T-helper 2 cell treated with Interferon-gamma antibody and Interleukin-4, amounts not matched to agents 5 μg/mL and 100 μg/mL, for 36 hours (primary cell): ENCODE data around the gene COA3.

Experiments
- DNase-seq: peaks from one replicate; pipeline ENCODE4 v3.0.0; 2021; ENCODE audit warnings: low spot score
- H3K27ac Mint-ChIP-seq: one replicate; pipeline ENCODE4 v1.8.0; 2021; ENCODE audit warnings: mild to moderate bottlenecking, mixed read lengths
- H3K27me3 Mint-ChIP-seq: one replicate; pipeline ENCODE4 v1.8.0; 2021; ENCODE audit warnings: low read depth, mixed read lengths
- H3K36me3 Mint-ChIP-seq: one replicate; pipeline ENCODE4 v1.8.0; 2021; ENCODE audit warnings: low read depth, mixed read lengths
- H3K4me1 Mint-ChIP-seq: one replicate; pipeline ENCODE4 v1.8.0; 2021; ENCODE audit warnings: low read depth, mixed read lengths
- H3K4me3 Mint-ChIP-seq: one replicate; pipeline ENCODE4 v1.8.0; 2022; ENCODE audit warnings: mild to moderate bottlenecking, moderate library complexity, mixed read lengths
- H3K9me3 Mint-ChIP-seq: one replicate; pipeline ENCODE4 v1.8.0; 2021; ENCODE audit warnings: mixed read lengths

Gene COA3, protein sequence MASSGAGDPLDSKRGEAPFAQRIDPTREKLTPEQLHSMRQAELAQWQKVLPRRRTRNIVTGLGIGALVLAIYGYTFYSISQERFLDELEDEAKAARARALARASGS

DNA sequence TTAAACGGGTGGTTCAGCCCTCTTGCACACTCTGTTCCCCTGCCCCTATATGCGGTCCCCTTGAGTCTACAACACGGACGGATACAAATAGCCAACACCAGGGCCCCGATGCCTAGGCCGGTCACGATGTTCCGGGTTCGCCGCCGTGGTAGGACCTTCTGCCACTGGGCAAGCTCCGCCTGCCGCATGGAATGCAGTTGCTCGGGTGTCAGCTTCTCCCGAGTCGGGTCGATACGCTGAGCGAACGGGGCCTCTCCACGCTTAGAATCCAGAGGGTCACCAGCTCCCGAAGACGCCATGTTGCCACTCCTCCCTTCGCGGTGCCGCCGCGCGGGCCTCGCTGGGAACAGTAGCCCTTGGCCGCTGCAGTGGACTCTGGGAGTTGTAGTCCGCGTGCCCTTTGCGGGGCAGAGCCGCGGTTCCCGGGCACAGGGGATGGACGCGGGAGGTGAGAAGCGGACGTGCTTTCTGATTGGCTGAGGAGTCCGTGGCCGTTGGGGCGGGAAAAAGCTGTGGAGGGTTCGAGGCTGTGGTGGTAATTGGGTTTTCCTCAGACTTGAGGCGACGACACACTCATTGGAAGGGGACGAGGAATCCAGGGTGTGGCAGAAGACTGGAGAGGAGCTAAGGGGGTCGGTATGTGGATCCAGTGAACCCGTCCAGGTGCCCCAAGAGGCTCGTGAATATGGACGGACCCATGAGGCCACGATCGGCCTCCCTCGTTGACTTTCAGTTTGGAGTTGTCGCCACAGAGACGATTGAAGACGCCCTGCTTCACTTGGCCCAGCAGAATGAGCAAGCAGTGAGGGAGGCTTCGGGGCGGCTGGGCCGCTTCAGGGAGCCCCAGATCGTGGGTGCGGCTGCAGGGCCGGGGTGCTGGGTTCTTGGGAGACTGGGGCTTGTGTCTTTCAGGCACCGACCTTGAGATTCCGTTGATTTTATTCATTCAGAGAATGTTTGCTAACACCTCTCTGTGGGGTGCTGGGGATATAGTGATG lies at the start of gene COA3, which contains the start of gene CNTD1:
COA3 (minus strand) TSS at position 322 of the 998 bp plus-strand sequence; CDS start at position 299, 23 bp downstream.
CNTD1 (plus strand) TSS at position 479 of the 998 bp plus-strand sequence; CDS start at position 686, 207 bp downstream.
- peaks cover 11% of the 10 kb centered on the region for H3K36me3 Mint-ChIP-seq
- peaks cover 11% of the 10 kb centered on the region for H3K4me1 Mint-ChIP-seq
- peak within 1 kb of the TSS; percentile 75 for H3K27ac Mint-ChIP-seq
- peaks cover 18% of the 10 kb centered on the region for H3K27me3 Mint-ChIP-seq
- H3K4me3 Mint-ChIP-seq, result peak within 1 kb of the TSS; percentile 94
- H3K9me3 Mint-ChIP-seq, result peaks cover 4% of the 10 kb centered on the region
- peak; percentile 81 for DNase-seq

DNA sequence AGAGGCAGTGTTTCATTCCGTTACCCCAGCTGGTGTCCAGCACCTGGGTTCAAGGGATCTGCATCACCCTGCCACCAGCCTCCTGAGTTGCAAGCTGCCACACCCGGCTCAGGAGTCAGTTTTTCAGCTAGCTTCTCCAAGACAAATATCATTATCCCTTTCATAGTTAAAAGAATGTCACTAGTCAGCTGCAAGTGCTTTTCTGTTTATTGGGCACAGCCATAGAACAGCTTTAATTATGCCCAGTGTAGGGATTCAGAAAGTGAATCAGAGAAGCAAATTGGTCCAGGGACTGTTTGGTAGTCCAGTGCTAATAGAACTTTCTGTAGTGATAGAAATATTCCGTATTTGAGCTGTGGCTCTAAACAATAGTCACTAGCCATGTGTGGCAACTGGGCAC lies 49.6 kb upstream of the COA3 start:
- H3K4me3 Mint-ChIP-seq, result no peak overlapping the region
- H3K27me3 Mint-ChIP-seq, result no peaks in the 10 kb centered on the region

DNA sequence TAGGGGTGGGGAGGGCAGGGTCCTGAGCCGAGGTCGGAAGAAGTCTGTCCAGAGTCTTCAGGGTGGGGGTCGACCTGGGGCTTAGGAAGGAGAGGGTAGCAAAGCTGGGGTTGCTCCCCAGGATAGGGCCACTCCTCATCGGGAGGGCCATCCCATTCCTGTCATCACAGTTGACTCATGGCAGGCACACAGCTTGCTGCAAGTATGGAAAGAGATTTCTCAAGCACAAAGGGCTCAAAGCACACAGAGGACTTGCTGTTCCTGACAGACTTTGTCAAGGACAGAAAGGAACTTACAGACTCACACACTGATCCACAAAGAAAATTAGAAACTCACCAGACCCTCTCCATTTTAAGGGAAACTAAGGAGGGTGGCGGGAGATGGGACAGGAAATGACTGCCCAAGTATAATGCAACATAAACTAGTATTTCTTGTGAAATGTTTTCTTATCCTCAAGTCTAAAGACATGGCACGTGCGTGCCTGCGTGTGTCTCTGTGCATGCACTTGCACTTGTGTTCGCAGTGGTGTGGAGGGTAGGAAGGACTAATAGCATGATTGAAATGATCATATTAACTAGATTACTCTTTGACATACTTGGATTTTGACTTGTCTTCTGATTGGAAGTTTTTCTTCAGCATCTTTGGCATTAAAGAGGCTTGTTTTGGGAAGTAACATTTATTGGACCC lies 48.2 kb upstream of the COA3 start:
- no peak for DNase-seq
- Mint-ChIP-seq H3K4me3 (no peak overlapping the region), H3K9me3 (no peaks in the 10 kb centered on the region), H3K36me3 (peaks cover 20% of the 10 kb centered on the region), H3K27me3 (no peaks in the 10 kb centered on the region), H3K4me1 (peaks cover 6% of the 10 kb centered on the region), H3K27ac (no peak overlapping the region)

More for the DNA sequence above, 49.6 kb upstream of the COA3 start:
- no peak for DNase-seq
- Mint-ChIP-seq H3K27ac (no peak overlapping the region), H3K4me1 (peaks cover 6% of the 10 kb centered on the region), H3K9me3 (no peaks in the 10 kb centered on the region), H3K36me3 (peaks cover 8% of the 10 kb centered on the region)

DNA sequence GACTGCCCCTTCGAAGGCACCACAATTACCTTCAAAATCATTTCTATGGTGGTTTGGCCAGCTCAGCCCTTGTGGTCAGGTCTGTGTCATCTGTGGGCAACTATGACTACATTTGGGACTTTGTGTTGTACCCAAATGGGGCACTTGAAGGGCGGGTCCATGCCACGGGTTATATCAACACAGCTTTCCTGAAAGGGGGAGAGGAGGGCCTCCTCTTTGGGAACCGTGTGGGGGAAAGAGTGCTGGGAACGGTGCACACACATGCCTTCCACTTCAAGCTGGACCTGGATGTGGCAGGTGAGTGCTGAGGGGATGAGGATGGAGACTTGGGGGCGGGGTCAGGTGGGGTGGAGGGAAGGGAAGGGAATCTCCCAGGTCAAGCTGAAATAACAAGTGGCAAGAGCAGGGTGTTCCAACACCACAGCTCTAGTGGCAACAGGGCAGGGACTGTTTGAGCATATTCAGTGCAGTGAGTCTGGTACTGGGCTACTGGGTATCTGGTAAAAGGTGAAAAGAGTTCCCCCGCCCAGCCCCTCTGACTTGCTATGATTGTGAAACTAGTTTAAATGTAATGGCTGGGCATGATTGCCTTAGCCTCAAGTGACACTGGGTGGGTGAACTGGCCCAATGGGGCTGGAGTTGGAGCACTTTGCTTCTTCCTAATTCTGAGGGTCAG lies 47.6 kb upstream of the COA3 start:
- H3K27ac Mint-ChIP-seq, result peak overlapping the region; percentile 46
- H3K4me1 Mint-ChIP-seq, result peaks cover 6% of the 10 kb centered on the region
- DNase-seq, result peak; percentile 68
- no peaks in the 10 kb centered on the region for H3K9me3 Mint-ChIP-seq
- H3K27me3 Mint-ChIP-seq, result no peaks in the 10 kb centered on the region
- peaks cover 26% of the 10 kb centered on the region for H3K36me3 Mint-ChIP-seq
- H3K4me3 Mint-ChIP-seq, result no peak overlapping the region

DNA sequence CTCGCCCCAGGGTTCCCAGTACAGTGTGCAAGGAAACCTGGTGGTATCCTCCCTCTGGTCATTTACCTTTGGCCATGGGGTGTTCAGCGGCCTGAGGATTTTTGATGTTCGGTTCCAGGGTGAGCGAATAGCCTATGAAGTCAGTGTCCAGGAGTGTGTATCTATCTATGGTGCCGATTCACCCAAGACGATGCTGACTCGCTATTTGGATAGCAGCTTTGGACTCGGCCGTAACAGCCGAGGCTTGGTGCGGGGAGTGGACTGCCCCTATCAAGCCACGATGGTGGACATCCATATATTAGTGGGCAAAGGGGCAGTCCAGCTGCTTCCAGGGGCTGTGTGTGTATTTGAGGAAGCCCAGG lies 47.0 kb upstream of the COA3 start:
- H3K27ac Mint-ChIP-seq, result no peak overlapping the region
- H3K4me1 Mint-ChIP-seq, result peaks cover 6% of the 10 kb centered on the region
- H3K36me3 Mint-ChIP-seq, result peaks cover 26% of the 10 kb centered on the region
- H3K27me3 Mint-ChIP-seq, result no peaks in the 10 kb centered on the region
- no peaks in the 10 kb centered on the region for H3K9me3 Mint-ChIP-seq
- no peak for DNase-seq
- no peak overlapping the region for H3K4me3 Mint-ChIP-seq

DNA sequence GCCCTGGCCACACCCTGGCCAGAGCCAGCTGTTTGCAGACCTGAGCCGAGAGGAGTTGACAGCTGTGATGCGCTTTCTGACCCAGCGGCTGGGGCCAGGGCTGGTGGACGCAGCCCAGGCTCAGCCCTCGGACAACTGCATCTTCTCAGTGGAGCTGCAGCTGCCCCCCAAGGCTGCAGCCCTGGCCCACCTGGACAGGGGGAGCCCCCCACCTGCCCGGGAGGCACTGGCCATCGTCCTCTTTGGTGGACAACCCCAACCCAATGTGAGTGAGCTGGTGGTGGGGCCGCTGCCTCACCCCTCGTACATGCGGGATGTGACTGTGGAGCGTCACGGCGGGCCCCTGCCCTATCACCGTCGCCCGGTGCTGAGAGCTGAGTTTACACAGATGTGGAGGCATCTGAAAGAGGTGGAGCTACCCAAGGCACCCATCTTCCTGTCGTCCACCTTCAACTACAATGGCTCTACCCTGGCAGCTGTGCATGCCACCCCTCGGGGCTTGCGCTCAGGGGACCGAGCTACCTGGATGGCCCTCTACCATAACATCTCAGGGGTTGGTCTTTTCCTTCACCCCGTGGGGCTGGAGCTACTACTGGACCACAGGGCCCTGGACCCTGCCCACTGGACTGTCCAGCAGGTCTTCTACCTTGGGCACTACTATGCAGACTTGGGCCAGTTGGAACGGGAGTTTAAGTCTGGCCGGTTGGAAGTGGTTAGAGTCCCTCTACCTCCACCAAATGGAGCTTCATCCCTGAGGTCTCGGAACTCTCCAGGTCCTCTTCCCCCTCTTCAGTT lies 46.5 kb upstream of the COA3 start:
- H3K9me3 Mint-ChIP-seq, result no peaks in the 10 kb centered on the region
- peaks cover 3% of the 10 kb centered on the region for H3K4me1 Mint-ChIP-seq
- H3K27me3 Mint-ChIP-seq, result no peaks in the 10 kb centered on the region
- H3K27ac Mint-ChIP-seq, result no peak overlapping the region
- no peak for DNase-seq
- H3K4me3 Mint-ChIP-seq, result no peak overlapping the region
- peaks cover 26% of the 10 kb centered on the region for H3K36me3 Mint-ChIP-seq

DNA sequence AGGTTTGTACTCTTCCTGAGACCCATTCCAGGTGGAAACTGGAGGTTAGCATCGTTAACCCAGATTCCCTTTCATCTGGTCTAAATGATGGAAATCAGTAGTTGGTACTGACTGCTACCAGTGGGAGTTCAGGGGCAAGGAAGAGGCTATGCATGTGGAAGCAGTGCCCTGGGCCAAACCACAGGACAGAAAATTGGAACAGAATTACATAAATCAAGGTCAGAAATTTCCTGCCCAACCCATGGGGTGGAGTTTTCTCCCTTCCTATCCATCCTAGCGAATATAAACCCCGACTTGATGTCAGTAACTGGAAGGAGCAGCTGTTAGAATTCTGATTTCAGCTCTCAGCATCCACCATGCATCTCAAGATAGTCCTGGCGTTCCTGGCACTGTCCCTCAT lies 45.8 kb upstream of the COA3 start, which contains the start of gene AOC2:
AOC2 (plus strand) TSS at position 310 of the 400 bp plus-strand sequence; CDS start at position 357, 47 bp downstream.
- Mint-ChIP-seq H3K9me3 (no peaks in the 10 kb centered on the region), H3K36me3 (peaks cover 31% of the 10 kb centered on the region), H3K27me3 (no peaks in the 10 kb centered on the region), H3K4me3 (no peak within 1 kb of the TSS), H3K27ac (no peak within 1 kb of the TSS), H3K4me1 (peaks cover 3% of the 10 kb centered on the region)
- no peak for DNase-seq

DNA sequence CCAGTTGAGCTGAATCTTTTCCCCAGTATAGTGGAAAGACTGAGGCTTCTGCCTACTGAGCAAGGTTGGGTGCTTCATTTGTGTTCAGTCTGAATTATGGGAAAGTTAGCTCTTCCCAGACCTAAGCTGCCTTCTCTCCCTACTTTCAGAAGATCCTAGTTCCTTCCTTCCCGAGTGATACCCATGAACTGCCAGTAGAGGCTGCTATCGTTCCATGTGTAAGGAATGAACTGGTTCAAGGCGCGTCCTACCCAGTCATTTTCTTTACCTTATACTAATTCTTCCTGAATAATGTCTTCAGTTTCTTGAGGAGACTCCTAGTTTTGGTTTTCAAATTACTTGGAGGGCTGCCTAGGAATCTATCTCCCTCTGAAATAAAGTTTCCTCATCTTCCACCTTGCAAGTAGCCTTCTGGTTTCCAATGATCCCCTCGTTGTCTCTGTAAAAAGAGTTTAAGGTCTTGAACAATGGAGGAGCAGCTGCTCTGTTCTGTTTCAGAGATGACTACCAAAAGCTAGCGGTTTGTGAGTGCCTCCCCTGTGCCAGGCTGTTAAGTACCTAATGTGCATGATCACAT lies 44.9 kb upstream of the COA3 start:
- no peak overlapping the region for H3K27ac Mint-ChIP-seq
- no peak for DNase-seq
- H3K9me3 Mint-ChIP-seq, result no peaks in the 10 kb centered on the region
- H3K4me3 Mint-ChIP-seq, result no peak overlapping the region
- peaks cover 4% of the 10 kb centered on the region for H3K4me1 Mint-ChIP-seq
- peaks cover 39% of the 10 kb centered on the region for H3K36me3 Mint-ChIP-seq
- no peaks in the 10 kb centered on the region for H3K27me3 Mint-ChIP-seq

DNA sequence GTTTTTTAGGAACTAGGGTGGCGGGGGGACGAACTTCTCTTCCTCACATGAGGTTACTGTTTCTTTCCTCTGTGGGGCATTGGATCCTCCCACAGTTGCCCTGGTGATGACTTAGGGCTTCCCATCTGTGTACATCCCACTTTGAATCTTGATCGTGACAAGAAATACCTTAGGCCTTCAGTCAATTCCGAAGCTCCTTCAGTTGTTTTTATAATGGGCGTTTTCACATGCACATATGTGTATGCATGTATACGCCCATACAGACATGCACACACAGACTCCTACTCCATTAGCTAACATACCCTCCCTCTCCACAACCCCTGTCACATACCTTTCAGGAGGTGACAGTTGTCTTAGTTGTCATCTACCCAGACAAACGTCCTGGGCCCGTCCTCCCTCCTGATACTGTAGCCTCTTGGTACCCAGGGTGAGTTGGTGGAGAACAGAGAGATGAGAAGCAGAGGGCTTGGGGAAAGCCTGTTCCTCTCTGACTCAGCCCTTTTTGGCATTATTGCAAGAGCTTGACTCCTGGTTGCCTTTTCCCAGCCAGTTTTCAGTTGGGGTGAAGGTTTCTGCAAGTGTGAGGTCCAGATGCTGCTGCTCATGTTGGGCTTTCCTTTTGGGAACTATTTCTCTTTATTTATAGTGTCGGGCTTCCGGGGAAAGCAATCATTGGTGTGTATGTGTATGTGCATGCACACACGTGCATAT lies 43.6 kb upstream of the COA3 start:
- Mint-ChIP-seq H3K9me3 (no peaks in the 10 kb centered on the region), H3K4me3 (no peak overlapping the region), H3K27ac (no peak overlapping the region), H3K36me3 (peaks cover 51% of the 10 kb centered on the region), H3K4me1 (peaks cover 8% of the 10 kb centered on the region), H3K27me3 (no peaks in the 10 kb centered on the region)
- DNase-seq, result no peak

DNA sequence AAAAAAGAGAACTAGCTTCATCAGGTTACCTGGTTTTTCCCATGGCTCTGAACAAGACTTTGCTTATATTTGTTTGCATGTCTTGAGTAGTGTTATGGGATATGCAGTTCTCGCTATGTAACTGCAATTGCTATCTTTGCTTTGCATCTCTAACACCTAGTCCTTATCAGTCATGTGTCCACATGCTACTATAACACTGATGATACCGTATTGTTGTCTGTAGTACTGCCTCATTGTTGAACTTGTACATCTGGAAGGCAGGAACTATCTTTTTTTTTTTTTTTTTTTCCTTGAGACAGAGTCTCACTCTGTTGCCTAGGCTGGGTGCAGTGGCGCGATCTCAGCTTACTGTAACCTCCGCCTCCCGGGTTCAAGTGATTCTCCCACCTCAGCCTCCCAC lies 37.2 kb upstream of the COA3 start:
- Mint-ChIP-seq H3K4me1 (peaks cover 20% of the 10 kb centered on the region), H3K27ac (no peak overlapping the region), H3K4me3 (no peak overlapping the region), H3K9me3 (no peaks in the 10 kb centered on the region), H3K36me3 (peaks cover 42% of the 10 kb centered on the region), H3K27me3 (no peaks in the 10 kb centered on the region)
- no peak for DNase-seq

DNA sequence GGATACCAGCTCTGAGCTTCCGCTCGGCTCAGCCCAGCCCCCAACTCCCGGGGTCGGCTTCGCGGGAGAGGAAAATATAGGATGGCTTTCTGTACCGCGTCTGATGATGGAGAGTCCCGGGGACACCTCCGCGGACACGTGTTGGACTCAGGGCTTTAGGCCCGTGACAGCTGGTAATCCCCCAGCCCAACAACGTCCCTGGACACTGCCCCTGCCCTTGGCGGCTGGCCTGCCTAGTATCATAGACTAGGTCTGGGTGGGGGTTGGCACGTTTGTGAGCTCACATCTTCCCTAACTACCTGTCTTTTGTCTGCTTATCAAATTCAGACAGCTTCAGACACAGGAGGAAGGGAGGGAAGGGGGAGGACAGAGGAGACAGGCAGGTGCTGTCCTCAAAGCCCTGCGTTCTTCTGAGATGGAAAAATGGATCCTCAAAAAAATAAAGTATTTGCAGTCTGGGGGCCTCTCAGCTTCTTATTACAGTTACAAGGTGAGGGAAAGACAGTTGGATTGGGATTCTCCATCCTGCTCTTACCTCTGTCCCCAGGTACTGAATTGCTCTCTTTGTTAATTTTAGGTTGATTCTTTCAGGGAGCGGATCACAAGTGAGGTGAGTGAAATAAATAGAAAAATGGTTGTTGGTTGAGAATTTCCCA lies 35.4 kb upstream of the COA3 start:
- peaks cover 18% of the 10 kb centered on the region for H3K4me1 Mint-ChIP-seq
- peak overlapping the region; percentile 96 for H3K27ac Mint-ChIP-seq
- H3K4me3 Mint-ChIP-seq, result peak overlapping the region; percentile 91
- H3K27me3 Mint-ChIP-seq, result peaks cover 5% of the 10 kb centered on the region
- H3K36me3 Mint-ChIP-seq, result peaks cover 33% of the 10 kb centered on the region
- no peaks in the 10 kb centered on the region for H3K9me3 Mint-ChIP-seq
- DNase-seq, result no peak
